Lower leg skin (tissue), 3 donors: ENCODE data around the gene IFNA5.

Source experiments
- CTCF ChIP-seq, 3 donors: fragments of 450-650 bp; IDR thresholded peaks; one replicate each; pipeline ENCODE4 v1.5.1; 2016; ENCODE audit warnings: antibody characterized with exemption in 3 of 3, mild to moderate bottlenecking in 3 of 3, moderate library complexity in 2 of 3
- POLR2A ChIP-seq, 2 donors: fragments of 450-650 bp; IDR thresholded peaks; one replicate each; pipeline ENCODE4 v1.6.1; 2016 to 2017; ENCODE audit warnings: antibody characterized with exemption in 2 of 2, mild to moderate bottlenecking in 1 of 2, moderate library complexity in 1 of 2

- TF ChIP-seq POLR2A (IDR thresholded peaks at IDR 0.05), result no peak
- TF ChIP-seq CTCF (IDR thresholded peaks at IDR 0.05), result no peak
These were observed 21.5 kb upstream of the IFNA5 start for GRCh38 chr9:21326526-21327139.
